Neural cell (in vitro differentiated cells): ENCODE data around the gene MAP3K15. TPM values are rescaled to one million over a fixed set of nuclear protein-coding genes. Genes with fewer than 3 reads are reported as not detected.
A peak's percentile ranks its signal among the peaks of the same experiment; 100 is the strongest.

Source experiments
- H2AFZ ChIP-seq: fragments of 200-600, 300-800 bp; sonication (generic), shearing (Covaris generic); 2 replicates; pipeline ENCODE4 v1.6.0; 2014; ENCODE audit warnings: low read depth, mild to moderate bottlenecking, antibody characterized with exemption, low read length, moderate library complexity
- H3F3A ChIP-seq: fragments of 200-600 bp; shearing (Covaris generic); 2 replicates; pipeline ENCODE4 v1.6.1; 2016; ENCODE audit warnings: mild to moderate bottlenecking, moderate library complexity, mixed read lengths, antibody characterized with exemption, low read length; ENCODE audit not compliant: insufficient read depth, poor library complexity, severe bottlenecking
- H3K27ac ChIP-seq: fragments of 200-600, 300-800 bp; sonication (generic), shearing (Covaris generic); 2 replicates; pipeline ENCODE4 v1.5.1; 2014; ENCODE audit warnings: mild to moderate bottlenecking, low read length, moderate library complexity
- H3K27me3 ChIP-seq: fragments of 300-800, 200-600 bp; sonication (generic), shearing (Covaris generic); 2 replicates; pipeline ENCODE4 v1.6.0; 2014; ENCODE audit warnings: mild to moderate bottlenecking, low read depth, low read length, moderate library complexity; ENCODE audit not compliant: insufficient read depth
- H3K36me3 ChIP-seq: fragments of 300-800, 200-600 bp; sonication (generic), shearing (Covaris generic); 2 replicates; pipeline ENCODE4 v1.5.1; 2014; ENCODE audit warnings: mild to moderate bottlenecking, antibody characterized with exemption, low read length, moderate library complexity; ENCODE audit not compliant: insufficient read depth
- H3K4me2 ChIP-seq: fragments of 300-800, 200-600 bp; sonication (generic), shearing (Covaris generic); 2 replicates; pipeline ENCODE4 v1.6.0; 2014; ENCODE audit warnings: mild to moderate bottlenecking, low read length
- H3K4me3 ChIP-seq: fragments of 300-800, 200-600 bp; sonication (generic), shearing (Covaris generic); 2 replicates; pipeline ENCODE4 v1.5.1; 2014; ENCODE audit warnings: mild to moderate bottlenecking, low read length, moderate library complexity
- H3K79me2 ChIP-seq: fragments of 200-600 bp; shearing (Covaris generic); replicated peaks from 2 replicates; pipeline ENCODE4 v1.6.0; 2014; ENCODE audit warnings: mild to moderate bottlenecking, low read length, moderate library complexity; ENCODE audit not compliant: insufficient read depth
- H3K9ac ChIP-seq: fragments of 300-800, 200-600 bp; sonication (generic), shearing (Covaris generic); 2 replicates; pipeline ENCODE4 v1.6.1; 2016; ENCODE audit warnings: mild to moderate bottlenecking, low read length, mixed read lengths
- H3K9me2 ChIP-seq: fragments of 200-600 bp; shearing (Covaris generic); 2 replicates; pipeline ENCODE4 v1.6.1; 2016; ENCODE audit warnings: mild to moderate bottlenecking, low read length, mixed read lengths; ENCODE audit not compliant: insufficient read depth
- H3K9me3 ChIP-seq: fragments of 200-600, 300-800 bp; sonication (generic), shearing (Covaris generic); 2 replicates; pipeline ENCODE4 v1.6.1; 2016; ENCODE audit warnings: mild to moderate bottlenecking, mixed run types, low read length, moderate library complexity, mixed read lengths
- H4K20me1 ChIP-seq: fragments of 200-600 bp; shearing (Covaris generic); 2 replicates; pipeline ENCODE4 v1.6.1; 2016; ENCODE audit warnings: mild to moderate bottlenecking, mixed run types; ENCODE audit not compliant: insufficient read depth
- EP300 ChIP-seq: fragments of 450-650 bp; conservative IDR thresholded peaks from 2 replicates; pipeline ENCODE4 v1.6.1; 2014; ENCODE audit warnings: antibody characterized with exemption, mild to moderate bottlenecking, moderate library complexity; ENCODE audit not compliant: poor library complexity, severe bottlenecking
- EZH2 ChIP-seq: fragments of 200-600, 300-800 bp; shearing (Covaris generic), sonication (generic); IDR thresholded peaks from 2 replicates; pipeline ENCODE4 v1.6.1; 2014; ENCODE audit warnings: antibody characterized with exemption, low read length, borderline replicate concordance, mild to moderate bottlenecking; ENCODE audit not compliant: insufficient read depth, poor library complexity, severe bottlenecking
- MXI1 ChIP-seq: fragments of 450-650 bp; conservative IDR thresholded peaks from 2 replicates; pipeline ENCODE4 v1.6.1; 2014; ENCODE audit warnings: antibody characterized with exemption, mild to moderate bottlenecking; ENCODE audit not compliant: poor library complexity, severe bottlenecking
- POLR2AphosphoS5 ChIP-seq: IDR thresholded peaks from 2 replicates; pipeline ENCODE4 v1.6.1; 2012
- RAD21 ChIP-seq: fragments of 450-650 bp; conservative IDR thresholded peaks from 2 replicates; pipeline ENCODE4 v1.6.1; 2014; ENCODE audit warnings: antibody characterized with exemption, mild to moderate bottlenecking, moderate library complexity
- SMC3 ChIP-seq: fragments of 450-650 bp; conservative IDR thresholded peaks from 2 replicates; pipeline ENCODE4 v1.6.1; 2014; ENCODE audit warnings: antibody characterized with exemption, mild to moderate bottlenecking, moderate library complexity; ENCODE audit not compliant: poor library complexity
- TAF1 ChIP-seq: IDR thresholded peaks from 2 replicates; pipeline ENCODE4 v1.6.1; 2012; ENCODE audit warnings: low read depth
- polyA plus RNA-seq: library from polyadenylated mRNA; depleted of rRNA; stranded (reverse); fragments of >200 nt; gene quantifications from 2 replicates; pipeline ENCODE4 v1.2.3, GENCODE V29; 2014
- TF ChIP-seq, protein P1 (sequence below): fragments of 450-650 bp; IDR thresholded peaks from 2 replicates; pipeline ENCODE4 v1.5.1; 2014; ENCODE audit warnings: antibody characterized with exemption, mild to moderate bottlenecking, moderate library complexity; ENCODE audit not compliant: poor library complexity, severe bottlenecking
- TF ChIP-seq, protein P2 (sequence below): IDR thresholded peaks from 2 replicates; pipeline ENCODE4 v1.6.1; 2012; ENCODE audit warnings: borderline replicate concordance

Gene MAP3K15
- polyA plus RNA-seq, 1 donor from 2014 or later: not detected

DNA sequence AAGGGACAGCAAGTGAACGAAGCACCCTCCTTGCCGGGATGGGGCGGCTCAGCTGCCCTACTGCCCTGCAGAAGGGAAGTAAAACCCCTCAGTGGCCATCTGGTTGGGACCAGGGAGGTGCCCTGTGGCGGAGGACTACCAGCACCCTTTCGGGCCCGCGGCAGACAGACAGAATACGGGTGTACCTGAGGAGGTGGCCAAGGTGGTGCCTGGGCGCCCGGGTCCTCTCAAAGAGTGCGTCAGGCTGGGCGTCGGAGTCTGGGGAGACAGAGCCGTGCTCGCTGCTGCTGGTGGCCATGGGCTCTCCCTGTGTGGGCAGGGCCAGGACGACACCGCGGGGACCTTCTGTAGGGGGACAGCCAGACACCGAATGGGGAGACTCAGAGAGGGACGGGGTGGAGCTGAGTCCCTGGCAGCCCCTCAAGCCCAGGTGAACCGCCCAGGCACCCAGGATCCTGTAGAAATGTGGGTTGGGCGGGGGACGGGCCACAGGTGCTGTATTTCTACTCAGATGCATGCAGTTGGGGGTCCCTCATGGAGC, 141.9 kb downstream of the MAP3K15 start:
- H3K4me2 ChIP-seq: no peak overlapping the region
- H3K9me3 ChIP-seq: no peaks in the 10 kb centered on the region
- no peaks in the 10 kb centered on the region for H3F3A ChIP-seq
- H3K27me3 ChIP-seq: no peaks in the 10 kb centered on the region
- no peaks in the 10 kb centered on the region for H3K36me3 ChIP-seq
- no peaks in the 10 kb centered on the region for H3K9me2 ChIP-seq
- TF ChIP-seq TAF1: no peak
- TF ChIP-seq SMC3: no peak
- TF ChIP-seq, protein P1, sequence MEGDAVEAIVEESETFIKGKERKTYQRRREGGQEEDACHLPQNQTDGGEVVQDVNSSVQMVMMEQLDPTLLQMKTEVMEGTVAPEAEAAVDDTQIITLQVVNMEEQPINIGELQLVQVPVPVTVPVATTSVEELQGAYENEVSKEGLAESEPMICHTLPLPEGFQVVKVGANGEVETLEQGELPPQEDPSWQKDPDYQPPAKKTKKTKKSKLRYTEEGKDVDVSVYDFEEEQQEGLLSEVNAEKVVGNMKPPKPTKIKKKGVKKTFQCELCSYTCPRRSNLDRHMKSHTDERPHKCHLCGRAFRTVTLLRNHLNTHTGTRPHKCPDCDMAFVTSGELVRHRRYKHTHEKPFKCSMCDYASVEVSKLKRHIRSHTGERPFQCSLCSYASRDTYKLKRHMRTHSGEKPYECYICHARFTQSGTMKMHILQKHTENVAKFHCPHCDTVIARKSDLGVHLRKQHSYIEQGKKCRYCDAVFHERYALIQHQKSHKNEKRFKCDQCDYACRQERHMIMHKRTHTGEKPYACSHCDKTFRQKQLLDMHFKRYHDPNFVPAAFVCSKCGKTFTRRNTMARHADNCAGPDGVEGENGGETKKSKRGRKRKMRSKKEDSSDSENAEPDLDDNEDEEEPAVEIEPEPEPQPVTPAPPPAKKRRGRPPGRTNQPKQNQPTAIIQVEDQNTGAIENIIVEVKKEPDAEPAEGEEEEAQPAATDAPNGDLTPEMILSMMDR: no peak
- TF ChIP-seq EZH2: no peak
- TF ChIP-seq RAD21: no peak
- TF ChIP-seq, protein P2, sequence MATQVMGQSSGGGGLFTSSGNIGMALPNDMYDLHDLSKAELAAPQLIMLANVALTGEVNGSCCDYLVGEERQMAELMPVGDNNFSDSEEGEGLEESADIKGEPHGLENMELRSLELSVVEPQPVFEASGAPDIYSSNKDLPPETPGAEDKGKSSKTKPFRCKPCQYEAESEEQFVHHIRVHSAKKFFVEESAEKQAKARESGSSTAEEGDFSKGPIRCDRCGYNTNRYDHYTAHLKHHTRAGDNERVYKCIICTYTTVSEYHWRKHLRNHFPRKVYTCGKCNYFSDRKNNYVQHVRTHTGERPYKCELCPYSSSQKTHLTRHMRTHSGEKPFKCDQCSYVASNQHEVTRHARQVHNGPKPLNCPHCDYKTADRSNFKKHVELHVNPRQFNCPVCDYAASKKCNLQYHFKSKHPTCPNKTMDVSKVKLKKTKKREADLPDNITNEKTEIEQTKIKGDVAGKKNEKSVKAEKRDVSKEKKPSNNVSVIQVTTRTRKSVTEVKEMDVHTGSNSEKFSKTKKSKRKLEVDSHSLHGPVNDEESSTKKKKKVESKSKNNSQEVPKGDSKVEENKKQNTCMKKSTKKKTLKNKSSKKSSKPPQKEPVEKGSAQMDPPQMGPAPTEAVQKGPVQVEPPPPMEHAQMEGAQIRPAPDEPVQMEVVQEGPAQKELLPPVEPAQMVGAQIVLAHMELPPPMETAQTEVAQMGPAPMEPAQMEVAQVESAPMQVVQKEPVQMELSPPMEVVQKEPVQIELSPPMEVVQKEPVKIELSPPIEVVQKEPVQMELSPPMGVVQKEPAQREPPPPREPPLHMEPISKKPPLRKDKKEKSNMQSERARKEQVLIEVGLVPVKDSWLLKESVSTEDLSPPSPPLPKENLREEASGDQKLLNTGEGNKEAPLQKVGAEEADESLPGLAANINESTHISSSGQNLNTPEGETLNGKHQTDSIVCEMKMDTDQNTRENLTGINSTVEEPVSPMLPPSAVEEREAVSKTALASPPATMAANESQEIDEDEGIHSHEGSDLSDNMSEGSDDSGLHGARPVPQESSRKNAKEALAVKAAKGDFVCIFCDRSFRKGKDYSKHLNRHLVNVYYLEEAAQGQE: no peak
- TF ChIP-seq POLR2AphosphoS5: no peak
- no peak for TF ChIP-seq MXI1
- TF ChIP-seq EP300: no peak
- no peaks in the 10 kb centered on the region for H4K20me1 ChIP-seq
- no peak overlapping the region for H3K27ac ChIP-seq
- H2AFZ ChIP-seq: no peak overlapping the region
- H3K4me3 ChIP-seq: peak overlapping the region; percentile 61
- no peak overlapping the region for H3K9ac ChIP-seq
- no peaks in the 10 kb centered on the region for H3K79me2 ChIP-seq

DNA sequence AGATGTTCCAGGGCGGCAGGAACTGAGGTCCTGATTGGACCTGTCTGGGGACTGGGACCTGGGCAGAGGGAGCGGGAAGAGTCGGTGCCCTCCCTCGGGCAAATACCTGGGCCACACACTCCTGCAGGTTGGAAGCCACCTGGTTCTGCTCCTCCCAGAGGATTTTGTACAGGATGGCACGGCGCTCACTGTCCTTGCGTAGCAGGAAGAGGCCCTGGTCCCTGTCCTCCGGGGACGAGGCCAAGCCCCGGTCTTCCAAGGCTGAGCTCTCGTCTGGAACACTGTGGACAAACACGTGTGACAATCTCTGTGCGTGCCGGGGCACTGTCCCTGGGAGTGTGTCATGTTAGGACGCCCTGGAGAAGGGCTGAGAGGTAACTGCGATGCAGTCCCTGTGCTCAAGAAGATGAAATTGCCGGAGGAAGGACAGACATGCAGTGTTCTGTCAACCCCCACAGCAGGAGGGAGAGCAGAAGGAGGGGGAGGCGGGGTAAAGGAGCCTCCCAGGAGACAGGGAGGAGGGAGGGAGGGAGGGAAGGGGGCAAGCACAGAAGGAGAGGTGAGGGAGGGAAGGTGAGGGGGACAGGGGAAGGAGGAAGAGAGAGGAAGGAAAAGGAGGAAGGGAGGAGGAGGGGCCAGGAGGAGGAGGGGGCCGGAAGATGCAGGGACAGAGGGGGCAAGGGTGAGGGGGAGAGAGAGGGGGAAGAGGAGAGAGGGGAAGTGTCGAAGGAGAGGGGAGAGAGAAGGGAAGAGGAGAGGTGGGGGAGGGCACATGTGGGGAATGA, 142.6 kb downstream of the MAP3K15 start:
- Histone ChIP-seq H3K4me3 (peak overlapping the region; percentile 61), H3F3A (no peaks in the 10 kb centered on the region), H3K9me2 (no peaks in the 10 kb centered on the region), H3K27me3 (no peaks in the 10 kb centered on the region), H3K79me2 (no peaks in the 10 kb centered on the region), H3K27ac (peak overlapping the region; percentile 12), H3K4me2 (no peak overlapping the region), H4K20me1 (no peaks in the 10 kb centered on the region), H2AFZ (no peak overlapping the region), H3K9ac (peak overlapping the region; percentile 48), H3K36me3 (no peaks in the 10 kb centered on the region), H3K9me3 (no peaks in the 10 kb centered on the region)
- TF ChIP-seq RAD21: no peak
- TF ChIP-seq, protein P1: peak; percentile 12
- peak; percentile 58 for TF ChIP-seq SMC3
